ENCODE results near the gene TBX10.
A peak's percentile ranks its signal among the peaks of the same experiment; 100 is the strongest.
"Not testable (repeated sequence)": the region's sequence is repeated elsewhere in the genome, so short reads cannot be mapped to it uniquely, and the experiment has no call there.

Gene TBX10

GRCh38 chr11:67604815-67605214 lies 34.7 kb downstream of the TBX10 start:
- DNase-seq (ENCODE audit: low spot score) (no peak), FAIRE-seq (no peak)

GRCh38 chr11:67604119-67604518 lies 35.4 kb downstream of the TBX10 start:
- not testable (repeated sequence) for FAIRE-seq; DNase-seq (ENCODE audit: low spot score)

DNA sequence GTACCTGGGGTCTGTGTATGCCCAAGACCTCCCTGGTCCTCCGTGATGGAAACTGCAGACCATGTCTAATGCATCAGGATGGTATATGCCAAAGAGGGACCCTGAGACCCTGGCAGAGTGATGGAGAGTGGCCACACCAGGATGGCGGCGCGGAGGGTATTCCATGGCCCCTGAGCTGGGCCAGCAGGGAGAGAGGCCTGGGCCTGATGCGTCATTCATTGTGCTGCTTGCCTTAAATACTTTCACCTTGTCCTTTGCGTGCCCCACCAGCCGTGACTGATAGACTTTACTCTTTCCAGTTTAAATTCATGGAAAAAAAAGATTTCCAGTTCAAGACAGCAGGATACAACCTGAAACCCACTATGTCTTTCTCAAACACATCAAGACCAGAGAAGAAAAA lies 38.5 kb downstream of the TBX10 start:
- no peak for FAIRE-seq
- no peak for DNase-seq (ENCODE audit: low spot score)

GRCh38 chr11:67600324-67601029 lies 39.1 kb downstream of the TBX10 start:
- no peak for FAIRE-seq

DNA sequence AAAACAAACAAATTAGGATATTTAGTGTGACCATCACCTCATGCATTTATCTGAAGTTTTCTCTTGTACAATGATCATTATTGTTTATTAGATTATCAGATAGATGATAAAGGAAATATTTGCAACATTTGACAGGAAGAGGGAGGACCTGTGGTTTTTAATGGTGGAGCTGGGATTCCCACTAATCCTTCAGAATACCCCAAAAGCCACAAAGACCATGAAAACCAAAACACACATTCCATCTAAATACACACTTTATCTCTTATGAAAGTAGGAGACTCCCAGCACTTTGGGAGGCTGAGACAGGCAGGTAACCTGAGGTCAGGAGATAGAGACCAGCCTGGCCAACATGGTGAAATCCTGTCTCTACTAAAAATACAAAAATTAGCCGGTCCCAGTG lies 40.4 kb downstream of the TBX10 start:
- FAIRE-seq (no peak), DNase-seq (ENCODE audit: low spot score) (no peak)

More at GRCh38 chr11:67600324-67601029, 39.1 kb downstream of the TBX10 start:
- DNase-seq (ENCODE audit: low spot score): no peak

- not testable (repeated sequence) for DNase-seq (ENCODE audit: low spot score); FAIRE-seq
These were observed 41.6 kb downstream of the TBX10 start for GRCh38 chr11:67597963-67598362.

DNA sequence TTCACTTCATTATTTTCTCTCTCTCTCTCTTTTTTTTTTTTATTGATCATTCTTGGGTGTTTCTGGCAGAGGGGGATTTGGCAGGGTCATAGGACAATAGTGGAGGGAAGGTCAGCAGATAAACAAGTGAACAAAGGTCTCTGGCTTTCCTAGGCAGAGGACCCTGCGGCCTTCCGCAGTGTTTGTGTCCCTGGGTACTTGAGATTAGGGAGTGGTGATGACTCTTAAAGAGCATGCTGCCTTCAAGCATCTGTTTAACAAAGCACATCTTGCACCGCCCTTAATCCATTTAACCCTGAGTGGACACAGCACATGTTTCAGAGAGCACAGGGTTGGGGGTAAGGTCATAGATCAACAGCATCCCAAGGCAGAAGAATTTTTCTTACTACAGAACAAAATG lies 42.1 kb downstream of the TBX10 start:
- not testable (repeated sequence) for FAIRE-seq; DNase-seq (ENCODE audit: low spot score)

DNA sequence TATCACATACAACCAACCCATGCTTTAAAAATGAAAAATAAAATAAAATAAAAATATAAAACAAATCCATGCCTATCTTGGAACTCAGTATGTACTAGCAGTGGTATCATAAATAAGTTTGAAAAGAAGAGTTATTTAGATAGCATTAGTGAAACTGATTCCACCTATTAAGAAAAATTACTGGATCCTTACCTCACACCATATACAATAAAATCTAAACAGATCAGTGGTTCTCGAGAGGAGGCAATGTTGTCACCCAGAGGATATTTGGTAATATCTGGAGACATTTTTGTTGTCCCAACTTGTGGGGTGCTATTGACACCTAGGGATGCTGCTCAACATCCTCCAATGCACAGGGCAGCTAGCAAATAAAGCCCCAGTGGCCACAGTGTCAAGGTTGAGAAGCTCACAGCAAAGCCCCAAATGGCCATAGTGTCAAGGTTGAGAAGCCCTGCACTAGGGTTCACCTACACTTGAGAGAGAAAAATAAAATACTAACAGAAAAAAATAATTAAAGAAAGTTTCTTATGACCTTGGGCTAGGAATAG lies 42.7 kb downstream of the TBX10 start:
- DNase-seq (ENCODE audit: low spot score) (no peak), FAIRE-seq (no peak)

- FAIRE-seq (no peak), DNase-seq (ENCODE audit: low spot score) (no peak)
These were observed 45.1 kb downstream of the TBX10 start for GRCh38 chr11:67594480-67594879.

- DNase-seq (ENCODE audit: low spot score) (no peak), FAIRE-seq (no peak)
These were observed 46.0 kb downstream of the TBX10 start for GRCh38 chr11:67593565-67593905.

DNA sequence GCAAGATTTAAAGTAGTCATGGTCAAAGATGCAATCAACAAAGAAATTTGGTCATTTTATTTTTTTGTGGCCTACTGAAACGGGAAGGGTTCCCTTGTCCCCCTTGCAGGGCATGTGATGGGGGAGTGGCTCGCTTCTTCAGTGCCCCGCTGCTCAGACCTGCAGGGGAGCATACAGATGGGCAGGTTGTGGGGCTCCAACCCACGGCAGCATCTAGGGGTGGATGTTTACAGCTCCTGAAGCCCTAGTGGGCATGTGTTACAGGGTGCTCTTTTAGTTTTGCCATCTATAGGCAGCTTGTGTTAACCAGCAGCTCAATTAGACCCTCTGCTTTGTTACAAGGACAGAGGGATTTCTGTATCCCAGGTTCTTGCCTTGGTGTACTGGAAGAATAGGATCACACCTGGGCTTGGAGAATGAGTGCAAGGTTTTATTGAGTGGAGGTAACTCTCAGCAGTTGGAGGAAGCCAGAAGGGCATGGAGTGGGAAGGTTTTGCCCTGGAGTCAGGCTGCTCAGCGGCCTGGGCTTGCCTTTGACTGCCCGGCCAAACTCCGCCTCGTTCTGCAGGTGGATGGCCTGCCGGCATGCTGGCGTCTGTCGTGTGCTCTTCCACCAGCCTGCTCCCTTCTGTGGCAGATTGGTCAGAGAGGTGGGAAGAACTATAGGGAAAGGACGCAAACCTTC lies 46.5 kb downstream of the TBX10 start:
- FAIRE-seq (no peak), DNase-seq (ENCODE audit: low spot score) (no peak)

DNA sequence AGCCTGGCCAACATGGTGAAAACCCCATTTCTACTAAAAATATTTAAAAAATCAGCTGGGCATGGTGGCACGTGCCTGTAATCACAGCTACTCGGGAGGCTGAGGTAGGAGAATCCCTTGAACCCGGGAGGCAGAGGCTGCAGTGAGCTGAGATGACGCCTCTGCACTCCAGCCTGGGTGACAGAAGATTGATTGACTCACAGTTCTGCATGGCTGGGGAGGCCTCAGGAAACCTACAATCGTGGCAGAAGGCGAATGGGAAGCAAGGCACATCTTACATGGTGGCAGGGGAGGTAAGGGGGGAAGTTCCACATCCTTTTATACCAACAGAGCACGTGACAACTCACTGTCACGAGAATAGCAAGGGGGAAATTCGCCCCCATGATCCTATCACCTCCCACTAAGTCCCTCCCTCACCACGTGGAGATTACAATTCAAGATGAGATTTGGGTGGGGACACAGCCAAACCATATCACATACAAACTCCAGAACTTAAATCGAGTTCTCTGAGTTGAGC lies 50.6 kb downstream of the TBX10 start:
- not testable (repeated sequence) for DNase-seq (ENCODE audit: low spot score); FAIRE-seq

GRCh38 chr11:67588136-67588503 lies 51.4 kb downstream of the TBX10 start:
- FAIRE-seq (no peak), DNase-seq (ENCODE audit: low spot score) (no peak)

DNA sequence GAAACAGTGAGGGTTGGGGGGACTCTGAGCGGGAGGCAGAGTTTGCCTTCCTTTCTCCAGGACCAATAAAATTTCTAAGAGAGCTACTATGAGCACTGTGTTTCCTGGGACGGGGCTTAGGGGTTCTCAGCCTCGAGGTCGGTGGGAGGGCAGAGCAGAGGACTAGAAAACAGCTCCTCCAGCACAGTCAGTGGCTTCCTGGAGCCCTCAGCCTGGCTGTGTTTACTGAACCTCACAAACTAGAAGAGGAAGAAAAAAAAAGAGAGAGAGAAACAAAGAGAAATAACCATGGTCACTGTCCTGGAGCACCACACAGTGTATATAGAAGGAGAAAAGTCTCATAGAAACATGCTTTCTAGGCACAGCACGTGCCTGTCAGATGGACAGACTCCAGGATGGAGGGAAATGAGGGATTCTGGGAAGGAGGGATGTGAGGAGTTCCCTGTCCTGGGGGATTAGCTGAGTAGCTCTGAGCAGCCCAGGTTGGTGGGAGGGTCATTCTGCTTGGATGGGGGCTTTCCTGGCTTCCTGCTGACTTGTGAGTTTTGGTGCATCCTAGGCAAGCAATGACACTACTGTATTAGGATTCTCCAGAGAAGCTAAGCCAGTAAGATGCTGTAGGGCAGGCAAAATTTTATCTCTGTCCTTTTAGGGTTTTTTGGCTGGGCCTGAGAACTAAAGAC lies 52.9 kb downstream of the TBX10 start:
- FAIRE-seq: no peak
- no peak for DNase-seq (ENCODE audit: low spot score)

GRCh38 chr11:67585911-67586310 lies 53.7 kb downstream of the TBX10 start:
- FAIRE-seq (no peak), DNase-seq (ENCODE audit: low spot score) (no peak)

- FAIRE-seq (no peak), DNase-seq (ENCODE audit: low spot score) (no peak)
These were observed 54.4 kb downstream of the TBX10 start for GRCh38 chr11:67584881-67585873.

- FAIRE-seq: no peak
- DNase-seq (ENCODE audit: low spot score): peak; percentile 57
These were observed 55.2 kb downstream of the TBX10 start for GRCh38 chr11:67584205-67584880.

DNA sequence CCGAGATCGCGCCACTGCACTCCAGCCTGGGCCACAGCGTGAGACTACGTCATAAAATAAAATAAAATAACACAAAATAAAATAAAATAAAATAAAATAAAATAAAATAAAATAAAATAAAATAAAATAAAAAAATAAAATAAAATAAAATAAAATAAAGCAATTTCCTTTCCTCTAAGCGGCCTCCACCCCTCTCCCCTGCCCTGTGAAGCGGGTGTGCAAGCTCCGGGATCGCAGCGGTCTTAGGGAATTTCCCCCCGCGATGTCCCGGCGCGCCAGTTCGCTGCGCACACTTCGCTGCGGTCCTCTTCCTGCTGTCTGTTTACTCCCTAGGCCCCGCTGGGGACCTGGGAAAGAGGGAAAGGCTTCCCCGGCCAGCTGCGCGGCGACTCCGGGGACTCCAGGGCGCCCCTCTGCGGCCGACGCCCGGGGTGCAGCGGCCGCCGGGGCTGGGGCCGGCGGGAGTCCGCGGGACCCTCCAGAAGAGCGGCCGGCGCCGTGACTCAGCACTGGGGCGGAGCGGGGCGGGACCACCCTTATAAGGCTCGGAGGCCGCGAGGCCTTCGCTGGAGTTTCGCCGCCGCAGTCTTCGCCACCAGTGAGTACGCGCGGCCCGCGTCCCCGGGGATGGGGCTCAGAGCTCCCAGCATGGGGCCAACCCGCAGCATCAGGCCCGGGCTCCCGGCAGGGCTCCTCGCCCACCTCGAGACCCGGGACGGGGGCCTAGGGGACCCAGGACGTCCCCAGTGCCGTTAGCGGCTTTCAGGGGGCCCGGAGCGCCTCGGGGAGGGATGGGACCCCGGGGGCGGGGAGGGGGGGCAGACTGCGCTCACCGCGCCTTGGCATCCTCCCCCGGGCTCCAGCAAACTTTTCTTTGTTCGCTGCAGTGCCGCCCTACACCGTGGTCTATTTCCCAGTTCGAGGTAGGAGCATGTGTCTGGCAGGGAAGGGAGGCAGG lies 56.0 kb downstream of the TBX10 start, which contains the start of gene GSTP1:
TSS of gene GSTP1 (plus strand) at position 566 of the 958 bp plus-strand sequence. CDS start at position 598, 32 bp downstream.
- peak; percentile 96 for DNase-seq (ENCODE audit: low spot score)
- FAIRE-seq: no peak

GRCh38 chr11:67582011-67582410 lies 57.6 kb downstream of the TBX10 start:
- DNase-seq (ENCODE audit: low spot score) (no peak), FAIRE-seq (no peak)
